Activated B cell treated with CpG ODN at 0.5 μM for 24 hours (primary cell): ENCODE data around the gene MYO1H. TPM values are rescaled to one million over a fixed set of nuclear protein-coding genes. Genes with fewer than 3 reads are reported as not detected.

ENCODE experiments used
- ATAC-seq: fragments of 200-7000 bp; cut with Tn5 transposase; one replicate; pipeline ENCODE4 v1.10.0; 2021; ENCODE audit warnings: low read depth, mild to moderate bottlenecking, moderate library complexity
- CTCF ChIA-PET: fragments of 350-600 bp; sonication (Branson Sonifier 250); formaldehyde crosslinking; loops from one replicate; lab custom pipeline; 2021; ENCODE audit warnings: antibody characterized with exemption; lab: Charles Lee
- POLR2A ChIA-PET: fragments of 350-600 bp; sonication (Branson Sonifier 250); formaldehyde crosslinking; loops from one replicate; lab custom pipeline; 2021; ENCODE audit warnings: antibody characterized with exemption; lab: Charles Lee
- DNase-seq: peaks from one replicate; pipeline ENCODE4 v3.0.0; 2022
- H3K27ac Mint-ChIP-seq: one replicate; pipeline ENCODE4 v1.8.0; 2020; ENCODE audit warnings: mixed read lengths
- H3K27me3 Mint-ChIP-seq: one replicate; pipeline ENCODE4 v1.8.0; 2021; ENCODE audit warnings: mixed read lengths
- H3K36me3 Mint-ChIP-seq: one replicate; pipeline ENCODE4 v1.8.0; 2021; ENCODE audit warnings: low read depth, mixed read lengths
- H3K4me1 Mint-ChIP-seq: one replicate; pipeline ENCODE4 v1.8.0; 2021; ENCODE audit warnings: mixed read lengths
- H3K4me3 Mint-ChIP-seq: one replicate; pipeline ENCODE4 v1.8.0; 2020; ENCODE audit warnings: mild to moderate bottlenecking, mixed read lengths
- H3K9me3 Mint-ChIP-seq: one replicate; pipeline ENCODE4 v1.8.0; 2020; ENCODE audit warnings: mixed read lengths
- intact Hi-C: fragments of 100-400 bp; cut with micrococcal nuclease; formaldehyde crosslinking; loops from one replicate; pipeline ENCODE4 v1.15.1; 2024
- total RNA-seq: library from RNA; stranded (reverse); gene quantifications from 2 replicates; pipeline ENCODE4 v1.2.3, GENCODE V29; 2022
- TF ChIP-seq, protein P1 (sequence below): fragments of 200-600 bp; IDR thresholded peaks from one replicate; pipeline ENCODE4 v1.8.0; 2022; ENCODE audit warnings: antibody characterized with exemption, mild to moderate bottlenecking

MYO1H gene
- total RNA-seq, 1 donor from 2014 or later: not detected

GRCh38 chr12:109489955-109490565 is 142.4 kb downstream of the MYO1H start:
- POLR2A ChIA-PET: no interaction called here

GRCh38 chr12:109491671-109492070 is 144.0 kb downstream of the MYO1H start:
- Mint-ChIP-seq H3K4me1 (no peaks in the 10 kb centered on the region), H3K4me3 (no peak overlapping the region), H3K9me3 (no peaks in the 10 kb centered on the region), H3K27me3 (no peaks in the 10 kb centered on the region), H3K27ac (no peak overlapping the region), H3K36me3 (peaks cover 85% of the 10 kb centered on the region)
- TF ChIP-seq, protein P1, sequence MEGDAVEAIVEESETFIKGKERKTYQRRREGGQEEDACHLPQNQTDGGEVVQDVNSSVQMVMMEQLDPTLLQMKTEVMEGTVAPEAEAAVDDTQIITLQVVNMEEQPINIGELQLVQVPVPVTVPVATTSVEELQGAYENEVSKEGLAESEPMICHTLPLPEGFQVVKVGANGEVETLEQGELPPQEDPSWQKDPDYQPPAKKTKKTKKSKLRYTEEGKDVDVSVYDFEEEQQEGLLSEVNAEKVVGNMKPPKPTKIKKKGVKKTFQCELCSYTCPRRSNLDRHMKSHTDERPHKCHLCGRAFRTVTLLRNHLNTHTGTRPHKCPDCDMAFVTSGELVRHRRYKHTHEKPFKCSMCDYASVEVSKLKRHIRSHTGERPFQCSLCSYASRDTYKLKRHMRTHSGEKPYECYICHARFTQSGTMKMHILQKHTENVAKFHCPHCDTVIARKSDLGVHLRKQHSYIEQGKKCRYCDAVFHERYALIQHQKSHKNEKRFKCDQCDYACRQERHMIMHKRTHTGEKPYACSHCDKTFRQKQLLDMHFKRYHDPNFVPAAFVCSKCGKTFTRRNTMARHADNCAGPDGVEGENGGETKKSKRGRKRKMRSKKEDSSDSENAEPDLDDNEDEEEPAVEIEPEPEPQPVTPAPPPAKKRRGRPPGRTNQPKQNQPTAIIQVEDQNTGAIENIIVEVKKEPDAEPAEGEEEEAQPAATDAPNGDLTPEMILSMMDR: no peak
- DNase-seq (no peak), ATAC-seq (no peak)
- ChIA-PET CTCF (no interaction called here), POLR2A (no interaction called here)
- intact Hi-C loops: no loop called here

More at GRCh38 chr12:109489955-109490565, 142.4 kb downstream of the MYO1H start:
- H3K4me1 Mint-ChIP-seq: no peaks in the 10 kb centered on the region
- no peak for DNase-seq
- ATAC-seq: no peak
- H3K36me3 Mint-ChIP-seq: peaks cover 85% of the 10 kb centered on the region
- H3K27me3 Mint-ChIP-seq: no peaks in the 10 kb centered on the region
- CTCF ChIA-PET: no interaction called here
- H3K27ac Mint-ChIP-seq: no peak overlapping the region
- intact Hi-C loops: no loop called here
- H3K4me3 Mint-ChIP-seq: no peak overlapping the region
- H3K9me3 Mint-ChIP-seq: no peaks in the 10 kb centered on the region
- TF ChIP-seq, protein P1: no peak

GRCh38 chr12:109492371-109492770 is 144.7 kb downstream of the MYO1H start:
- TF ChIP-seq, protein P1: no peak
- POLR2A ChIA-PET: no interaction called here

DNA sequence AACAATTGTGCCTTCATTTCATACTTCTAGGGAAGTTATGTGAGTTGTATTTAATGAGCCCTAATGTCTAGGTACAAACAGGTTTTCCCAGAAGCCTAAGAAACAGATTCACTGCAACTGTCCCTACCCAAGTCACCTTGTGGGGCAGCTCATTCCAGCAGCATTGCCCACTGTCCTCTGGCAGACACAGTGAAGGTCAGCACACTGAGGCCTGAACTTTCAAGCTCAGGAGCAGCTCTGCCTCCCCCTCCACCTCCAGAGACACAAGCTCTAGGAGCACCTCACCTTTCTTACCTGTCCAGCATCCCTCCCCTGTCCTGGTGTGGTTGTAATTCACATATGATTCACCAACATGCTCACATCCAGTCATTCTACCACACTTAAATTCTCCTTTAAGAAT is 145.4 kb downstream of the MYO1H start:
- no peaks in the 10 kb centered on the region for H3K27me3 Mint-ChIP-seq
- ChIA-PET POLR2A (no interaction called here), CTCF (no interaction called here)
- H3K4me1 Mint-ChIP-seq: no peaks in the 10 kb centered on the region
- no peaks in the 10 kb centered on the region for H3K9me3 Mint-ChIP-seq
- ATAC-seq: no peak
- DNase-seq: no peak
- TF ChIP-seq, protein P1: no peak
- no peak overlapping the region for H3K27ac Mint-ChIP-seq
- H3K36me3 Mint-ChIP-seq: peaks cover 81% of the 10 kb centered on the region
- no peak overlapping the region for H3K4me3 Mint-ChIP-seq
- intact Hi-C loops: no loop called here

More at GRCh38 chr12:109492371-109492770, 144.7 kb downstream of the MYO1H start:
- CTCF ChIA-PET: no interaction called here
- no peaks in the 10 kb centered on the region for H3K4me1 Mint-ChIP-seq
- no peaks in the 10 kb centered on the region for H3K9me3 Mint-ChIP-seq
- ATAC-seq (no peak), DNase-seq (no peak)
- H3K27ac Mint-ChIP-seq: no peak overlapping the region
- H3K36me3 Mint-ChIP-seq: peaks cover 81% of the 10 kb centered on the region
- no peaks in the 10 kb centered on the region for H3K27me3 Mint-ChIP-seq
- H3K4me3 Mint-ChIP-seq: no peak overlapping the region
- intact Hi-C loops: no loop called here

DNA sequence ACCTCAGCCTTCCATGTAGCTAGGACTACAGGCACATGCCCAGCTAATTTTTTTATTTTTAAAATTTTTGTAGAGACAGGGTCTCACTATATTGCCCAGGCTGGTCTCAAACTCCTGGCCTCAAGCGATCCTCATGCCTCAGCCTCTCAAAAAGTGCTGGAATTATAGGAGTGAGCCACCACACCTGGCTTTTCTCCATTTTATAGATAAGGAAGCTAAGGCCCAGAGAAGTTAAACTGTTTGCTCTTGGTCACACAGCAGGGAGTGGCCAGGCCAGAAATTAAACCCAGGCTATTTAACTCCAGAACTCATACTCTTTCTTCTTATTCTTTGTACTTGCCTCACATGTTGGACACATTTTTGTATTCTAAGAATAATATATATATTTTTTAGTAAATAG is 146.2 kb downstream of the MYO1H start:
- H3K9me3 Mint-ChIP-seq: no peaks in the 10 kb centered on the region
- no peaks in the 10 kb centered on the region for H3K27me3 Mint-ChIP-seq
- no peak overlapping the region for H3K27ac Mint-ChIP-seq
- H3K4me1 Mint-ChIP-seq: no peaks in the 10 kb centered on the region
- TF ChIP-seq, protein P1: no peak
- ChIA-PET POLR2A (no interaction called here), CTCF (no interaction called here)
- no peak for ATAC-seq
- intact Hi-C loops: no loop called here
- no peak overlapping the region for H3K4me3 Mint-ChIP-seq
- H3K36me3 Mint-ChIP-seq: peaks cover 81% of the 10 kb centered on the region
- no peak for DNase-seq
